Measurements from ENCODE around the gene DQX1.
A peak's percentile ranks its signal among the peaks of the same experiment; 100 is the strongest.

The DQX1 gene

DNA sequence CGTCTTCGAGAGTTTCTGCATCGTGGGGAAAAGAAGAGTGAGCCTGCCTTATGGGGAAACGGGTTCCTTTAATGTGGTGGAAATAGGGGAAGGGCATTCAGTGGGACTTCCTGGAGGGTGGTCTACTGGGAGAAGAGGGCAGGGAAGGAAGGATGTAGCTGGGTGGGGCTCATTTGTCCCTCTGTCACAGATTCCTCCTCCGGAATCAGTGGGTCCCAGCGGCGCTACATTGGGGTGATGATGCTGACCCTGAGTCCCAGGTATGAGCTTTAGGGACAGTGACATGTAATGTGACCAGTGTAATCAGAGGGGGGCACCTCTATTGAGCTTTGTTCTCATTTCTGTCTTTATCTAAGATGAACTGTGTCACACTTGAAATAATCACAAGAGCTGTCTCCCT is 5.6 kb upstream of the DQX1 start:
- no peak for TF ChIP-seq MYC (IDR thresholded peaks at IDR 0.05; ENCODE audit: low read depth, low read length)
- TF ChIP-seq, protein P1, sequence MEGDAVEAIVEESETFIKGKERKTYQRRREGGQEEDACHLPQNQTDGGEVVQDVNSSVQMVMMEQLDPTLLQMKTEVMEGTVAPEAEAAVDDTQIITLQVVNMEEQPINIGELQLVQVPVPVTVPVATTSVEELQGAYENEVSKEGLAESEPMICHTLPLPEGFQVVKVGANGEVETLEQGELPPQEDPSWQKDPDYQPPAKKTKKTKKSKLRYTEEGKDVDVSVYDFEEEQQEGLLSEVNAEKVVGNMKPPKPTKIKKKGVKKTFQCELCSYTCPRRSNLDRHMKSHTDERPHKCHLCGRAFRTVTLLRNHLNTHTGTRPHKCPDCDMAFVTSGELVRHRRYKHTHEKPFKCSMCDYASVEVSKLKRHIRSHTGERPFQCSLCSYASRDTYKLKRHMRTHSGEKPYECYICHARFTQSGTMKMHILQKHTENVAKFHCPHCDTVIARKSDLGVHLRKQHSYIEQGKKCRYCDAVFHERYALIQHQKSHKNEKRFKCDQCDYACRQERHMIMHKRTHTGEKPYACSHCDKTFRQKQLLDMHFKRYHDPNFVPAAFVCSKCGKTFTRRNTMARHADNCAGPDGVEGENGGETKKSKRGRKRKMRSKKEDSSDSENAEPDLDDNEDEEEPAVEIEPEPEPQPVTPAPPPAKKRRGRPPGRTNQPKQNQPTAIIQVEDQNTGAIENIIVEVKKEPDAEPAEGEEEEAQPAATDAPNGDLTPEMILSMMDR (IDR thresholded peaks at IDR 0.05; ENCODE audit: low read depth, low read length), result no peak
- TF ChIP-seq, protein P2, sequence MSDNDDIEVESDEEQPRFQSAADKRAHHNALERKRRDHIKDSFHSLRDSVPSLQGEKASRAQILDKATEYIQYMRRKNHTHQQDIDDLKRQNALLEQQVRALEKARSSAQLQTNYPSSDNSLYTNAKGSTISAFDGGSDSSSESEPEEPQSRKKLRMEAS (IDR thresholded peaks at IDR 0.05; ENCODE audit: low read depth, low read length), result no peak
- no peak for TF ChIP-seq POLR2A (IDR thresholded peaks at IDR 0.05; ENCODE audit: extremely low read depth, insufficient read length)
- no peak overlapping the region for H3K4me3 ChIP-seq (ENCODE audit: low read depth, low read length)
- DNase-seq (ENCODE audit: low read depth), result no peak

DNA sequence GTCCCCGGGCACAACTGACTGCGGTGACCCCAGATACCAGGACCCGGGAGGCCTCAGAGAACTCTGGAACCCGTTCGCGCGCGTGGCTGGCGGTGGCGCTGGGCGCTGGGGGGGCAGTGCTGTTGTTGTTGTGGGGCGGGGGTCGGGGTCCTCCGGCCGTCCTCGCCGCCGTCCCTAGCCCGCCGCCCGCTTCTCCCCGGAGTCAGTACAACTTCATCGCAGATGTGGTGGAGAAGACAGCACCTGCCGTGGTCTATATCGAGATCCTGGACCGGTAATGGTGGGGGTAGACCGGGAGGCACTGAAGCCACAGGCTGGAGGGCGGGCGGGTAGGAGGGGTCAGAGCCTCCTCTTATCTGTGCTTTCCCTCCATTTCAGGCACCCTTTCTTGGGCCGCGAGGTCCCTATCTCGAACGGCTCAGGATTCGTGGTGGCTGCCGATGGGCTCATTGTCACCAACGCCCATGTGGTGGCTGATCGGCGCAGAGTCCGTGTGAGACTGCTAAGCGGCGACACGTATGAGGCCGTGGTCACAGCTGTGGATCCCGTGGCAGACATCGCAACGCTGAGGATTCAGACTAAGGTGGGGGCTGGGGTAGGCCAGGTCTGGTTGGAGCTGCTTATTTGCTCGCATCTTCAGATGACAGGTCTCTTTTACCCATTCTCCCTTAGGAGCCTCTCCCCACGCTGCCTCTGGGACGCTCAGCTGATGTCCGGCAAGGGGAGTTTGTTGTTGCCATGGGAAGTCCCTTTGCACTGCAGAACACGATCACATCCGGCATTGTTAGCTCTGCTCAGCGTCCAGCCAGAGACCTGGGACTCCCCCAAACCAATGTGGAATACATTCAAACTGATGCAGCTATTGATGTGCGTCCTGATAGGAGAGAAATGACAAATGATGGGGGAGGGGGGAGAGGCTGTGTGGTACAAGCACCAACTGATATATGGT is 4.5 kb upstream of the DQX1 start:
- peak overlapping the region; percentile 99 for H3K4me3 ChIP-seq (ENCODE audit: low read depth, low read length)
- DNase-seq (ENCODE audit: low read depth), result peak; percentile 70
- TF ChIP-seq POLR2A (IDR thresholded peaks at IDR 0.05; ENCODE audit: extremely low read depth, insufficient read length) (no peak), MYC (IDR thresholded peaks at IDR 0.05; ENCODE audit: low read depth, low read length) (peak; percentile 25; the same call in 1 of the 2 replicates)
- TF ChIP-seq, protein P2 (IDR thresholded peaks at IDR 0.05; ENCODE audit: low read depth, low read length), result peak; percentile 33; the same call in 1 of the 2 replicates

DNA sequence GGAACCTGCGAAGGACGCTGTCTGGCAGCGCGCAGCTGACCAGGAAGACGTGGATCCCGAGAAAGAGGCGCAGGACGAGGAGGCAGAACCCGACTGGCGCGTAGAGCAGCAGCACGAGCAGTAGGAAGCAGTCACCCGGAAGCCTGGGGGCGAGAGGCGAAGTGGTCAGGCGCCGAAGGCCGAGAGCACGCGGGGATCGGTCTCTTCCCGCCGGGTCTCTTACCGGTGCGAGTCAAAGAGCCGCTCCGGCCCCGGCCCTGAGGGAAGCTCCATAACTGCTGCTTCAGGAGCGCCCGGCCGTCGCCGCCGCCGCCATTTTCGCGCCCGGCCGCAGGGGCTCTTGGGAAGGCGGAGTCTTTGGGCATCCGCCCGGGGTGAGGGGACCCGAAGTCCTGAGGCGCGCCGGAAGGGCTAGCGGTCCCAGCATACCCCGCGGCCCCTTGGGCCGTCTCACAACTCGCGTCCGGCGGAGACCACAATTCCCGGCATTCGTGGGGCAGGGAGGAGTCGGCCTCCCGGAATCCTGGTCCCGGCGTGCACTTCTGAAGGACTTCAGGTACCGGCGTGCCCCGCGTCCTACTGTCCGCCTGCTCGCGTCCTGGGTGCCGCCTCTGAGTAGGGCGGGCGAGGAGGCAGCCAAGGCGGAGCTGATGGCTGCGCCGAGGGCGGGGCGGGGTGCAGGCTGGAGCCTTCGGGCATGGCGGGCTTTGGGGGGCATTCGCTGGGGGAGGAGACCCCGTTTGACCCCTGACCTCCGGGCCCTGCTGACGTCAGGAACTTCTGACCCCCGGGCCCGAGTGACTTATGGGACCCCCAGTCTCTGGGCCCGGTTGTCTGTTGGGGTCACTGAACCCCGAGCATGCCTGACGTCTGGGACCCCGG is 3.6 kb upstream of the DQX1 start, which contains the start of the genes AUP1 and HTRA2:
Gene AUP1, minus strand, starts transcription at position 350 of the 882 bp plus-strand sequence. Its CDS starts 77 bp downstream, at position 273.
Gene HTRA2, plus strand, starts transcription at position 577 of the 882 bp plus-strand sequence. Its CDS starts 74 bp downstream, at position 651.
- TF ChIP-seq, protein P2 (IDR thresholded peaks at IDR 0.05; ENCODE audit: low read depth, low read length), result peak; percentile 34; the same call in 1 of the 2 replicates
- TF ChIP-seq, protein P1 (IDR thresholded peaks at IDR 0.05; ENCODE audit: low read depth, low read length), result no peak
- TF ChIP-seq MYC (IDR thresholded peaks at IDR 0.05; ENCODE audit: low read depth, low read length) (peak; percentile 87), POLR2A (IDR thresholded peaks at IDR 0.05; ENCODE audit: extremely low read depth, insufficient read length) (peak; percentile 83)
- DNase-seq (ENCODE audit: low read depth), result peak; percentile 100
- peak within 1 kb of the TSS; percentile 99 for H3K4me3 ChIP-seq (ENCODE audit: low read depth, low read length)

DNA sequence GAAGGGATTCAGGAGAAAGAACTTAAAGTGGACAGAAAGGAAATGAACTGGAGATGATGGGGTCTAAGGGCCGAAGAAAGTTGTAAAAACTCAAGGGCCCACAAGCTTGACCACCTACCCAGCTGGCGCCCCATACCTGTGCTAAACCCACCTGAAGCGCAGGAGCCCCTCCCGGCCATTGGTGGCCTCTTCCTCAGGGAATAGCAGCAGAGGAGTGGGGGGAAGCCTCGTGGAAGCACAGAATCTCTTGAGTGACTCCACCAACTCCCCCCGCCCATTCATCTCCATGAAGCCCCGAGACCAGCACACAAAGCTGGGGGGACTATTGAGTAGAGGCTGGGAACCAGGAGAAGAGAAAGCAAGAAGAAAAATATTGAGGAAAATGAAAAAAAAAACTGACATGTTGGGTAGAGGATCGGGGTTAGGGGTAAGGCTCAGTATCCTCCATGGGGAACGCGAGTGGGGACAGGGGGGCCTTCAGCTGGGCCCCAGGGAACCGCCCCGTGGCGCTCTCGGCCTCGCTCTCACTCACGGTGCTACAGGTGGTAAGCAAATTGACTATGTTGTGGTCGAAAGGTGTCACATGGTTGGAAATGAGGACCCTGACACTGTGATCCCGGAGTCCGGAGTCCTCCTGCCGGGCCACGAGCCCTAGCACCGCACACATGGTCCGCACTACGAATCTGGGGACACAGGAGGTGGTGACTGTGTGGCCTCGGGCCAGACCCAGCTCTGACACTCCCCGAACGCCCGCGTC is 2.7 kb upstream of the DQX1 start:
- peak overlapping the region; percentile 99 for H3K4me3 ChIP-seq (ENCODE audit: low read depth, low read length)
- no peak for DNase-seq (ENCODE audit: low read depth)
- TF ChIP-seq, protein P2 (IDR thresholded peaks at IDR 0.05; ENCODE audit: low read depth, low read length), result peak; percentile 55; the same call in 1 of the 2 replicates
- TF ChIP-seq MYC (IDR thresholded peaks at IDR 0.05; ENCODE audit: low read depth, low read length) (no peak), POLR2A (IDR thresholded peaks at IDR 0.05; ENCODE audit: extremely low read depth, insufficient read length) (no peak)

DNA sequence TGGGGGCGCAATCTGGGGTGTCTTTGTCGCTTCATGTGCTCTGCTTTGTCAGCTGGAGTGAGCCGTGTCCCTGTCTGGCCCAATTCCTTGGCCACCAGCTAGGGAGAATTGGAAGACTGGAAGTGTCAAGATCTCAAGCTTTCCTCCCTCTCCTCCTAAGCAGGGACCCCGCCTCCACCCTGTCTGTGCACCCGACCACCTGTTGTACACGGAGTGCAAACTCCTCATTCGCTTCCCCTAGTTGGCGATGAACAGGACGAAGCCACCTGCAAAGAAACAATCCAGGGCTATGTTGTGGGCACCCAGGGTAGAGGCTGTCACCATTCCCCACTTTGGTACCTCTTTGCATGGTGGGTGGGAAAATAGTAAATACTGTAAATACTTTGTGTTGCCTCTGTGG is 1.7 kb upstream of the DQX1 start:
- TF ChIP-seq MYC (IDR thresholded peaks at IDR 0.05; ENCODE audit: low read depth, low read length) (no peak), POLR2A (IDR thresholded peaks at IDR 0.05; ENCODE audit: extremely low read depth, insufficient read length) (no peak)
- TF ChIP-seq, protein P1 (IDR thresholded peaks at IDR 0.05; ENCODE audit: low read depth, low read length), result no peak
- TF ChIP-seq, protein P2 (IDR thresholded peaks at IDR 0.05; ENCODE audit: low read depth, low read length), result no peak
- DNase-seq (ENCODE audit: low read depth), result no peak
- peak overlapping the region; percentile 99 for H3K4me3 ChIP-seq (ENCODE audit: low read depth, low read length)

All from NB4 (cell line).